ENCODE data around the gene FBXO42. TPM values are rescaled to one million over a fixed set of nuclear protein-coding genes. Genes with fewer than 3 reads are reported as not detected.

The FBXO42 gene
- total and polyA plus RNA-seq, 9 of the 15 experiments (the other 6 are each of a cell fraction or from before 2014, with no cell fraction given): 7.2 to 24.8 (median 17.4) TPM

GRCh38 chr1:16366722-16367257 is 14.5 kb upstream of the FBXO42 start, which contains the start of gene SZRD1 (continued):
- no peak for TF ChIP-seq ZNF23 (CRISPR knock-in tag; IDR thresholded peaks at IDR 0.05)
- peak; percentile 95 for TF ChIP-seq VEZF1 (CRISPR knock-in tag; IDR thresholded peaks at IDR 0.05)
- peak; percentile 74 for TF ChIP-seq MYC (IDR thresholded peaks at IDR 0.05; ENCODE audit: low read depth, low read length)
- no peak for TF ChIP-seq MYC (CRISPR knock-in tag; IDR thresholded peaks at IDR 0.05; ENCODE audit: borderline replicate concordance, low read depth)
- TF ChIP-seq ZNF232 (CRISPR knock-in tag; IDR thresholded peaks at IDR 0.05): no peak
- TF ChIP-seq ZNF592 (IDR thresholded peaks at IDR 0.05): peak; percentile 68; the same call in 1 of the 2 replicates
- no peak for TF ChIP-seq ZNF785 (CRISPR knock-in tag; IDR thresholded peaks at IDR 0.05)
- TF ChIP-seq ZNF431 (CRISPR knock-in tag; IDR thresholded peaks at IDR 0.05): no peak
- TF ChIP-seq COPS2 (conservative IDR thresholded peaks at IDR 0.05): no peak
- TF ChIP-seq RERE (CRISPR knock-in tag; IDR thresholded peaks at IDR 0.05; ENCODE audit: borderline replicate concordance): no peak
- TF ChIP-seq HBP1 (CRISPR knock-in tag; IDR thresholded peaks at IDR 0.05): no peak
- no peak for TF ChIP-seq ZNF778 (CRISPR knock-in tag; IDR thresholded peaks at IDR 0.05)
- TF ChIP-seq FIP1L1 (IDR thresholded peaks at IDR 0.05; ENCODE audit: low read depth, low read length, poor library complexity, severe bottlenecking): no peak
- TF ChIP-seq MTA1 (IDR thresholded peaks at IDR 0.05; ENCODE audit: borderline replicate concordance): peak; percentile 95

All from K562 (cell line).